ENCODE data around the gene VAPB. TPM values are rescaled to one million over a fixed set of nuclear protein-coding genes. Genes with fewer than 3 reads are reported as not detected.

The VAPB gene
- total and polyA plus RNA-seq, 2 donors from 2014 or later, result 49.3 to 60.4 TPM

GRCh38 chr20:58378704-58379103 lies 10.3 kb upstream of the VAPB start:
- H3K9me3 ChIP-seq (ENCODE audit: control insufficient read depth in 2 of 3, insufficient read depth in 1 of 3, low read length in 3 of 3), result peaks cover 0 to 5% (median 0%) of the 10 kb centered on the region in 3 donors
- H3K27me3 ChIP-seq (ENCODE audit: control insufficient read depth, insufficient read depth, low read length), result no peaks in the 10 kb centered on the region
- H3K27ac ChIP-seq (ENCODE audit: low read depth in 2 of 2, low read length in 2 of 2), result no peak overlapping the region
- H3K36me3 ChIP-seq (ENCODE audit: control insufficient read depth in 2 of 3, insufficient read depth in 3 of 3, low read length in 3 of 3), result no peaks in the 10 kb centered on the region
- intact Hi-C loops (cut with DNase I), result no loop called here
- no peak for FAIRE-seq
- no peak overlapping the region for H3K4me3 ChIP-seq (ENCODE audit: low read length in 3 of 3)
- DNase-seq, result no peak
- H3K9ac ChIP-seq (ENCODE audit: low read length in 3 of 3), result no peak overlapping the region
- no peaks in the 10 kb centered on the region for H3K4me1 ChIP-seq (ENCODE audit: control insufficient read depth in 2 of 3, insufficient read depth in 2 of 3, low read depth in 1 of 3, low read length in 3 of 3)
- no peak for TF ChIP-seq CTCF (IDR thresholded peaks at IDR 0.05; ENCODE audit: borderline replicate concordance, extremely low read depth, insufficient read depth)

- no peak overlapping the region for H3K27ac ChIP-seq (ENCODE audit: low read depth in 2 of 2, low read length in 2 of 2)
- H3K4me3 ChIP-seq (ENCODE audit: low read length in 3 of 3), result no peak overlapping the region
- H3K9me3 ChIP-seq (ENCODE audit: control insufficient read depth in 2 of 3, insufficient read depth in 1 of 3, low read length in 3 of 3), result peaks cover 0 to 5% (median 0%) of the 10 kb centered on the region in 3 donors
- no peak overlapping the region for H3K9ac ChIP-seq (ENCODE audit: low read length in 3 of 3)
- no peaks in the 10 kb centered on the region for H3K27me3 ChIP-seq (ENCODE audit: control insufficient read depth, insufficient read depth, low read length)
- no peaks in the 10 kb centered on the region for H3K4me1 ChIP-seq (ENCODE audit: control insufficient read depth in 2 of 3, insufficient read depth in 2 of 3, low read depth in 1 of 3, low read length in 3 of 3)
- DNase-seq (no peak), FAIRE-seq (no peak)
- no peak for TF ChIP-seq CTCF (IDR thresholded peaks at IDR 0.05; ENCODE audit: borderline replicate concordance, extremely low read depth, insufficient read depth)
- intact Hi-C loops (cut with DNase I), result no loop called here
- H3K36me3 ChIP-seq (ENCODE audit: control insufficient read depth in 2 of 3, insufficient read depth in 3 of 3, low read length in 3 of 3), result no peaks in the 10 kb centered on the region
Observed at GRCh38 chr20:58381627-58382026, 7.4 kb upstream of the VAPB start.

GRCh38 chr20:58382096-58382495 lies 6.9 kb upstream of the VAPB start:
- no peaks in the 10 kb centered on the region for H3K36me3 ChIP-seq (ENCODE audit: control insufficient read depth in 2 of 3, insufficient read depth in 3 of 3, low read length in 3 of 3)
- H3K9ac ChIP-seq (ENCODE audit: low read length in 3 of 3), result no peak overlapping the region
- no peaks in the 10 kb centered on the region for H3K27me3 ChIP-seq (ENCODE audit: control insufficient read depth, insufficient read depth, low read length)
- TF ChIP-seq CTCF (IDR thresholded peaks at IDR 0.05; ENCODE audit: borderline replicate concordance, extremely low read depth, insufficient read depth), result no peak
- DNase-seq (no peak), FAIRE-seq (no peak)
- H3K27ac ChIP-seq (ENCODE audit: low read depth in 2 of 2, low read length in 2 of 2), result no peak overlapping the region
- peaks cover 0 to 5% (median 0%) of the 10 kb centered on the region in 3 donors for H3K9me3 ChIP-seq (ENCODE audit: control insufficient read depth in 2 of 3, insufficient read depth in 1 of 3, low read length in 3 of 3)
- no peaks in the 10 kb centered on the region for H3K4me1 ChIP-seq (ENCODE audit: control insufficient read depth in 2 of 3, insufficient read depth in 2 of 3, low read depth in 1 of 3, low read length in 3 of 3)
- intact Hi-C loops (cut with DNase I), result no loop called here
- no peak overlapping the region for H3K4me3 ChIP-seq (ENCODE audit: low read length in 3 of 3)

- Histone ChIP-seq H3K4me1 (ENCODE audit: control insufficient read depth in 2 of 3, insufficient read depth in 2 of 3, low read depth in 1 of 3, low read length in 3 of 3) (peaks cover 0 to 2% (median under 1%) of the 10 kb centered on the region in 3 donors), H3K4me3 (ENCODE audit: low read length in 3 of 3) (no peak overlapping the region), H3K9ac (ENCODE audit: low read length in 3 of 3) (no peak overlapping the region), H3K27ac (ENCODE audit: low read depth in 2 of 2, low read length in 2 of 2) (no peak overlapping the region), H3K9me3 (ENCODE audit: control insufficient read depth in 2 of 3, insufficient read depth in 1 of 3, low read length in 3 of 3) (peaks cover 0 to 5% (median 0%) of the 10 kb centered on the region in 3 donors), H3K36me3 (ENCODE audit: control insufficient read depth in 2 of 3, insufficient read depth in 3 of 3, low read length in 3 of 3) (no peaks in the 10 kb centered on the region), H3K27me3 (ENCODE audit: control insufficient read depth, insufficient read depth, low read length) (no peaks in the 10 kb centered on the region)
- no peak for FAIRE-seq
- DNase-seq, result no peak
- TF ChIP-seq CTCF (IDR thresholded peaks at IDR 0.05; ENCODE audit: borderline replicate concordance, extremely low read depth, insufficient read depth), result no peak
- intact Hi-C loops (cut with DNase I), result no loop called here
Observed at GRCh38 chr20:58384821-58385220, 4.2 kb upstream of the VAPB start.
